Stimulated activated CD4-positive, alpha-beta T cell treated with anti-CD3 and anti-CD28 coated beads, Interleukin-4, amount 100 ng/mL, for 4 hours (primary cell): ENCODE results near the gene TRIO.
"Not testable (repeated sequence)": the region's sequence is repeated elsewhere in the genome, so short reads cannot be mapped to it uniquely, and the experiment has no call there.

Source experiments
- DNase-seq, 2 experiments: peaks; one replicate each; pipeline ENCODE4 v3.0.0-alpha.2; 2020

Gene TRIO

GRCh38 chr5:14366763-14367162 lies 223.6 kb downstream of the TRIO start:
- no peak for DNase-seq

- no peak for DNase-seq
These were observed 224.2 kb downstream of the TRIO start for GRCh38 chr5:14367364-14367763.

GRCh38 chr5:14369780-14370179 lies 226.6 kb downstream of the TRIO start:
- DNase-seq = no peak

GRCh38 chr5:14370386-14370785 lies 227.2 kb downstream of the TRIO start:
- no peak for DNase-seq

- DNase-seq = no peak
These were observed 230.5 kb downstream of the TRIO start for GRCh38 chr5:14373685-14374084.

GRCh38 chr5:14374100-14374499 lies 231.0 kb downstream of the TRIO start:
- no peak for DNase-seq

GRCh38 chr5:14376789-14377188 lies 233.6 kb downstream of the TRIO start:
- DNase-seq = no peak

GRCh38 chr5:14379739-14380497 lies 236.8 kb downstream of the TRIO start:
- DNase-seq = no peak

- DNase-seq = no peak
These were observed 237.6 kb downstream of the TRIO start for GRCh38 chr5:14380712-14381111.

- no peak for DNase-seq
These were observed 239.5 kb downstream of the TRIO start for GRCh38 chr5:14382640-14383039.

GRCh38 chr5:14383923-14384322 lies 240.8 kb downstream of the TRIO start:
- DNase-seq = no peak

GRCh38 chr5:14385019-14385418 lies 241.9 kb downstream of the TRIO start:
- no peak for DNase-seq

GRCh38 chr5:14386884-14387624 lies 243.9 kb downstream of the TRIO start:
- no peak for DNase-seq

- no peak for DNase-seq
These were observed 245.6 kb downstream of the TRIO start for GRCh38 chr5:14388741-14389140.

- not testable (repeated sequence) for DNase-seq
These were observed 249.4 kb downstream of the TRIO start for GRCh38 chr5:14392552-14392951.

- no peak for DNase-seq
These were observed 251.2 kb downstream of the TRIO start for GRCh38 chr5:14394365-14394764.

GRCh38 chr5:14395411-14395810 lies 252.3 kb downstream of the TRIO start:
- DNase-seq = no peak

- no peak for DNase-seq
These were observed 252.9 kb downstream of the TRIO start for GRCh38 chr5:14396066-14396465.

- DNase-seq = no peak
These were observed 253.6 kb downstream of the TRIO start for GRCh38 chr5:14396737-14397136.

GRCh38 chr5:14397717-14398116 lies 254.6 kb downstream of the TRIO start:
- no peak for DNase-seq

- no peak for DNase-seq
These were observed 256.0 kb downstream of the TRIO start for GRCh38 chr5:14399054-14399692.

GRCh38 chr5:14400085-14400484 lies 256.9 kb downstream of the TRIO start:
- DNase-seq = no peak

- DNase-seq = no peak
These were observed 257.5 kb downstream of the TRIO start for GRCh38 chr5:14400611-14401010.

GRCh38 chr5:14401639-14402038 lies 258.5 kb downstream of the TRIO start:
- DNase-seq = no peak
